Stomach (tissue), 9 donors: ENCODE data around the gene PIEZO1. TPM values are rescaled to one million over a fixed set of nuclear protein-coding genes. Genes with fewer than 3 reads are reported as not detected.

ENCODE experiments used
- DNase-seq, 2 donors: peaks; one replicate each; pipeline versions ENCODE4 v3.0.0 to v3.0.0-alpha.2; 2013 to 2019
- H3K27ac ChIP-seq, 5 donors: fragments of 200-600 bp in 4 of 5; sonication (generic) in 4 of 5; one replicate each; pipeline ENCODE4 v1.5.1; 2013 to 2019; ENCODE audit warnings: mild to moderate bottlenecking in 1 of 5, moderate library complexity in 1 of 5
- H3K27me3 ChIP-seq, 3 donors: fragments of 200-600 bp; sonication (generic); one replicate each; pipeline ENCODE4 v1.5.1; 2017 to 2019; ENCODE audit warnings: mixed run types in 1 of 3
- H3K36me3 ChIP-seq, 4 donors: fragments of 200-600 bp; sonication (generic); 1 replicate in 3 of 4; 2 replicates in 1 of 4; pipeline ENCODE4 v1.5.1; 2016 to 2019
- H3K4me1 ChIP-seq, 4 donors: fragments of 200-600 bp; sonication (generic); one replicate each; pipeline ENCODE4 v1.5.1; 2016 to 2019
- H3K4me3 ChIP-seq, 4 donors: fragments of 200-600 bp; sonication (generic) in 3 of 4; one replicate each; pipeline ENCODE4 v1.5.1; 2016 to 2019; ENCODE audit warnings: mild to moderate bottlenecking in 1 of 4
- H3K9me3 ChIP-seq, 4 donors: fragments of 200-600 bp; sonication (generic); one replicate each; pipeline ENCODE4 v1.5.1; 2016 to 2019
- EP300 ChIP-seq: sonication (generic); formaldehyde crosslinking; IDR thresholded peaks from one replicate; pipeline ENCODE4 v1.6.1; 2017; ENCODE audit warnings: antibody characterized with exemption
- POLR2A ChIP-seq, 4 donors: fragments of 450-650 bp; IDR thresholded peaks; one replicate each; pipeline ENCODE4 v1.6.1; 2016; ENCODE audit warnings: antibody characterized with exemption in 4 of 4, control low read depth in 2 of 4, mild to moderate bottlenecking in 1 of 4, moderate library complexity in 1 of 4
- POLR2AphosphoS5 ChIP-seq, 3 donors: sonication (generic); formaldehyde crosslinking; IDR thresholded peaks; one replicate each; pipeline ENCODE4 v1.6.1; 2016; ENCODE audit warnings: antibody characterized with exemption in 3 of 3
- WGBS, 5 donors: extraction: QIAGEN DNeasy Blood & Tissue Kit in 3 of 5; methylation state at CpG; one replicate each; pipeline versions ENCODE4 v1.1.5 to v1.1.7; 2013 to 2018; 5-methylcytosine and 5-hydroxymethylcytosine counted together
- intact Hi-C: fragments of 100-400 bp; cut with DNase I; formaldehyde crosslinking; loops from one replicate; pipeline ENCODE4 v1.15.1; 2023; ENCODE audit warnings: low total_unique reads
- polyA plus RNA-seq, 3 donors: library from polyadenylated mRNA; stranded (reverse); fragments of 200-250 nt; gene quantifications; one replicate each; pipeline ENCODE4 v1.2.3, GENCODE V29; 2013
- total RNA-seq, 5 donors: library from RNA; depleted of rRNA; stranded (reverse); fragments of >200 nt; gene quantifications; one replicate each; pipeline versions ENCODE4 v1.1.0 to v1.2.3, GENCODE V29; 2014 to 2016
- TF ChIP-seq, protein P1 (sequence below), 7 experiments: fragments of 450-650 bp in 4 of 7; fragments of 200-600 bp in 3 of 7; sonication (generic) in 3 of 7; IDR thresholded peaks; one replicate each; pipeline ENCODE4 v1.5.1; 2016 to 2019; ENCODE audit warnings: antibody characterized with exemption in 7 of 7, control low read depth in 2 of 7, mild to moderate bottlenecking in 1 of 7
- donor health status: healthy with polysubstance abuse.
- donor health status: Bipolar disorder and iron deficiency.
- donor health status: healthy.

PIEZO1 gene
- total and polyA plus RNA-seq, 8 donors: 43.7 to 171 (median 115) TPM

DNA sequence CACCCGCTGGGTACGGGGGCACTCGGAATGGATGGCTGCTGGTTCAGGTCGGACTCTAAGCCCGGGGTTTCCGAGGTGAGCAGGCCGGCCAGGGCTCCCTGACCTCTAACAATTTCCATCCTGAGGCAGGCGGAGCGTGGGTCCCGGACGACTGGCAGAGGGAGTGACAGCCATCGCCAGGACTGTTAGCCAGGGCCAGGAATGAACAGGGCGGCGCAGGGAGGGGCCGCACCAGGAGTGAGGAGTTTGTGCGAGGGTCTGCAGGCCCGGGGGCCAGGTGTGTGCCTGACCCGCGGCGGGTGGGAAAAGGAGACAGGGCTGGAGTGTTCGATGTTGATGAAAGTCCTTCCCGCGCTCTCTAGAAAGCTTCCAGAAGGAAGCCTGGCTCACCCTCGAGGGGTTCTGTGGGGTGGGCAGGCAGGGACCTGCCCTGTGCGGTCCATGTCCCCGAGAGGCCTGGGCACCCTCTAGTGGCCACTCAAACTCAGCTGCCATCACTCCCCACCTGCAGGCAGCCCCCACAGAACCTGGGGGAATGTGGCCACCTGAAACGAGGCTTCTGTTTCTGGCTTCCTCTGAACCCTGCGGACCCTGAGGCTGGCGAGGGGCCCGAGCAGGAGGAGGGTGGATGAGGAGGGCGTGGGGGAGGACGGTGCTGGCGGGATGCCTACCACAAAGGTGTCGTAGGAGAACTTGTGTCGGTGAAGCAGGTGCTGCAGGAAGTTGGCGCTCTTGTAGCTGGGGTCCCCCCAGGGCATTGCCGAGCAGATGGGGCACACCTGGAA lies 87.0 kb downstream of the PIEZO1 start:
- peaks cover 26 to 64% (median 55%) of the 10 kb centered on the region in 4 donors for H3K36me3 ChIP-seq
- intact Hi-C loops: no loop called here
- no peak for DNase-seq

DNA sequence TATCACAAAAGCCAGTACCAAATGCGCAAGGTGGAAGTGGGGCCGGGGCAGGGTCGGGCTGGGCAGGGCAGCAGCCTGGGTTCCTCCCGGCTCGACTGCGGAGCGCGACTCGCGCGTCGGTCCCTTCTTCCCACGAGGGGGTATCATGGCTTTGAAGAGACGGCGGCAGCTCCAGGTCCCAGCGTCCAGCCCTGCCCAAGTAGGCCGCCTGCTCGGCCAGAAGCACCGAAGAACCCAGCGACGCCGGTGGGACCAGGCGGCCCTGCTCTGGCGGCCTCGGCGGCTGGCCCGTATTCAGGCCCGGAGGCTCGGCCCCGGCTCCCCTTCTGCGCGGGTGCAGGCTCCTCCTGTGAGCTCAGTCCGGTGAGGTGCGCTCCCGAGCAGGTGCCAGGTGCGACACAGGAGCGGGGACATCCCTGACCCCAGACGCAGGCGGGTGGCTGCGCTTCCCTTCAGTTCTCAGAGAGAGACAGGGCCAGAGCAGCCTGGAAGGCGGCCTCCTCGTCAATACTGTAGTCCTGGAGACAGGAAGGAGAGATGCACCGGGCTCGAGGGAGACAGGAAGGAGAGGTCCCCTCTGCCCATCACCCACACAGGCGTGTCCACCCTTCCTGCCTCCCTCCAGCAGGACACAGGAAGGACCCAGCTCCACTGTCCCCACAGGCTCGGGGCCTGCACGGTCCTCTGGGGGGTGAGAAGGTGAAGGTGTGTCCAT lies 87.7 kb downstream of the PIEZO1 start:
- Histone ChIP-seq H3K4me1 (peaks cover 4 to 36% (median 18%) of the 10 kb centered on the region in 4 donors), H3K27ac (no peak overlapping the region), H3K9me3 (no peaks in the 10 kb centered on the region), H3K4me3 (no peak overlapping the region), H3K36me3 (peaks cover 26 to 63% (median 52%) of the 10 kb centered on the region in 4 donors), H3K27me3 (peaks cover 0 to 3% (median 0%) of the 10 kb centered on the region in 3 donors)
- no peak for DNase-seq
- intact Hi-C loops: no loop called here
- WGBS, 5 donors: 87 to 93% (median 90%) methylated on average over 28 to 47 of the region's 47 CpGs
- TF ChIP-seq, protein P1, sequence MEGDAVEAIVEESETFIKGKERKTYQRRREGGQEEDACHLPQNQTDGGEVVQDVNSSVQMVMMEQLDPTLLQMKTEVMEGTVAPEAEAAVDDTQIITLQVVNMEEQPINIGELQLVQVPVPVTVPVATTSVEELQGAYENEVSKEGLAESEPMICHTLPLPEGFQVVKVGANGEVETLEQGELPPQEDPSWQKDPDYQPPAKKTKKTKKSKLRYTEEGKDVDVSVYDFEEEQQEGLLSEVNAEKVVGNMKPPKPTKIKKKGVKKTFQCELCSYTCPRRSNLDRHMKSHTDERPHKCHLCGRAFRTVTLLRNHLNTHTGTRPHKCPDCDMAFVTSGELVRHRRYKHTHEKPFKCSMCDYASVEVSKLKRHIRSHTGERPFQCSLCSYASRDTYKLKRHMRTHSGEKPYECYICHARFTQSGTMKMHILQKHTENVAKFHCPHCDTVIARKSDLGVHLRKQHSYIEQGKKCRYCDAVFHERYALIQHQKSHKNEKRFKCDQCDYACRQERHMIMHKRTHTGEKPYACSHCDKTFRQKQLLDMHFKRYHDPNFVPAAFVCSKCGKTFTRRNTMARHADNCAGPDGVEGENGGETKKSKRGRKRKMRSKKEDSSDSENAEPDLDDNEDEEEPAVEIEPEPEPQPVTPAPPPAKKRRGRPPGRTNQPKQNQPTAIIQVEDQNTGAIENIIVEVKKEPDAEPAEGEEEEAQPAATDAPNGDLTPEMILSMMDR (IDR thresholded peaks at IDR 0.05): no peak
- TF ChIP-seq POLR2A (IDR thresholded peaks at IDR 0.05) (no peak), POLR2AphosphoS5 (IDR thresholded peaks at IDR 0.05) (no peak), EP300 (no peak)

More for the DNA sequence above, 87.0 kb downstream of the PIEZO1 start:
- Histone ChIP-seq H3K27ac (no peak overlapping the region), H3K9me3 (no peaks in the 10 kb centered on the region), H3K4me3 (no peak overlapping the region), H3K4me1 (peaks cover 4 to 40% (median 20%) of the 10 kb centered on the region in 4 donors), H3K27me3 (no peaks in the 10 kb centered on the region)
- TF ChIP-seq, protein P1 (IDR thresholded peaks at IDR 0.05): peak in 2 of 7 experiments; percentile 13 to 21
- TF ChIP-seq POLR2AphosphoS5 (IDR thresholded peaks at IDR 0.05) (no peak), EP300 (no peak), POLR2A (IDR thresholded peaks at IDR 0.05) (no peak)
- WGBS, 5 donors: 83 to 88% (median 88%) methylated on average over 35 to 37 of the region's 37 CpGs

DNA sequence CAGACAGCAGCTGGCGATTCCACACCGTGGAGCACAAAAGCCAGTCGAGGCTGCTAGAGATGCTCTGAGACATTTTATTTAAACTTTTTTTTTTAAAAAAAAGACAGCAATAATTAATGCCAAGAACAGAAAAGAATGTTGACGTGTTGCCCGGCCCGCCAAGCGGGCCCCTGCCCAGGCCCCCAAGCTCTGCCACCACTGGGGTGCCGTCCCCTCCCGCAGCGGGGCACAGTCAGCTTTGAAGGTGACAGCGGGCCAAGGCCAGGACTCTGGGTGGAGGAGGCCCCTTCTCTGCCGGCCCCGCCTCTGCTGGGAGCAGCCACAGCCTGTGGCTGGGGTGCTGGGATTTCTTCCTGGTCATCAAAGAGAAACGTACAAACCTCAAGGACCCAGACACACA lies 88.6 kb downstream of the PIEZO1 start:
- peaks cover 0 to 12% (median 0%) of the 10 kb centered on the region in 3 donors for H3K27me3 ChIP-seq
- no peaks in the 10 kb centered on the region for H3K9me3 ChIP-seq
- no peak overlapping the region for H3K4me3 ChIP-seq
- TF ChIP-seq, protein P1 (IDR thresholded peaks at IDR 0.05): no peak
- no peak for TF ChIP-seq EP300
- no peak for TF ChIP-seq POLR2AphosphoS5 (IDR thresholded peaks at IDR 0.05)
- TF ChIP-seq POLR2A (IDR thresholded peaks at IDR 0.05): no peak
- 86 to 94% (median 91%) methylated on average over 12 to 14 of the region's 14 CpGs for WGBS, 5 donors
- peaks cover 0 to 36% (median 16%) of the 10 kb centered on the region in 4 donors for H3K4me1 ChIP-seq
- no peak for DNase-seq
- H3K27ac ChIP-seq: no peak overlapping the region
- H3K36me3 ChIP-seq: peaks cover 26 to 63% (median 51%) of the 10 kb centered on the region in 4 donors
- intact Hi-C loops: no loop called here

DNA sequence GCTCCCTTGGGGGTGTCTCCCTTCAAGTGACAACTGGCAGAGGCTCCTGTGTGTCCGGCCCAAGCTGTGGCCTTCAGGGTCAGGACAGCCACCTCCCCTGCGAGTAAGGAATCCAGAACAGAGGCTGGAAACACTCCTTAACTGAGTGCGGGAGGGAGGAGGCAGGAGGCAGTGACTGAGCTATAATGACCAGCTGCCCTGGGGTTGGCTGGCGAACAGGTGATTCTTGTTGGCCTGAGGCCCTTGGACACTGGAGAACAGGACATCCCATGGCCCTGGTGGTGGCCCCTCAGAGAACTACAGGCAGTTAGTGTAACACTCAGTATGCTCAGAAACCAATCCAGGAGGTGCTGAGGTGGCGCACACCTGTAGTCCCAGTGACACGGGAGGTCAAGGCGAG lies 89.3 kb downstream of the PIEZO1 start:
- no peak for TF ChIP-seq POLR2A (IDR thresholded peaks at IDR 0.05)
- no peak for TF ChIP-seq POLR2AphosphoS5 (IDR thresholded peaks at IDR 0.05)
- TF ChIP-seq, protein P1 (IDR thresholded peaks at IDR 0.05): no peak
- TF ChIP-seq EP300: no peak
- WGBS, 5 donors: 88 to 94% (median 92%) methylated on average over 6 to 7 of the region's 7 CpGs
- intact Hi-C loops: no loop called here
- peaks cover 26 to 58% (median 50%) of the 10 kb centered on the region in 4 donors for H3K36me3 ChIP-seq
- H3K27ac ChIP-seq: no peak overlapping the region
- peaks cover 0 to 18% (median 0%) of the 10 kb centered on the region in 3 donors for H3K27me3 ChIP-seq
- no peaks in the 10 kb centered on the region for H3K9me3 ChIP-seq
- DNase-seq: no peak
- H3K4me1 ChIP-seq: peaks cover 0 to 32% (median 13%) of the 10 kb centered on the region in 4 donors
- H3K4me3 ChIP-seq: no peak overlapping the region
